K562 treated with DMSO at 1 percent for 4 hours (cell line): ENCODE measurements around the gene PATE4. TPM values are rescaled to one million over a fixed set of nuclear protein-coding genes. Genes with fewer than 3 reads are reported as not detected.

ENCODE experiments used
- total RNA-seq: library from RNA; unstranded; fragments of 300-600 nt; gene quantifications from 2 replicates; pipeline ENCODE4 v1.2.3, GENCODE V29; 2022; ENCODE audit not compliant: insufficient read depth

PATE4 gene, protein sequence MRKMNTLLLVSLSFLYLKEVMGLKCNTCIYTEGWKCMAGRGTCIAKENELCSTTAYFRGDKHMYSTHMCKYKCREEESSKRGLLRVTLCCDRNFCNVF
- total RNA-seq = not detected in 2 replicates

GRCh38 chr11:125833016-125833415 is at the start of gene PATE4:
Gene PATE4, plus strand, starts transcription at chr11:125833316. Its CDS starts 44 bp downstream, at chr11:125833360.

GRCh38 chr11:125787827-125788226 is 45.3 kb upstream of the PATE4 start, which contains the start of gene PATE3:
Gene PATE3, plus strand, starts transcription at chr11:125788127. Its CDS starts 25 bp downstream, at chr11:125788152.

DNA sequence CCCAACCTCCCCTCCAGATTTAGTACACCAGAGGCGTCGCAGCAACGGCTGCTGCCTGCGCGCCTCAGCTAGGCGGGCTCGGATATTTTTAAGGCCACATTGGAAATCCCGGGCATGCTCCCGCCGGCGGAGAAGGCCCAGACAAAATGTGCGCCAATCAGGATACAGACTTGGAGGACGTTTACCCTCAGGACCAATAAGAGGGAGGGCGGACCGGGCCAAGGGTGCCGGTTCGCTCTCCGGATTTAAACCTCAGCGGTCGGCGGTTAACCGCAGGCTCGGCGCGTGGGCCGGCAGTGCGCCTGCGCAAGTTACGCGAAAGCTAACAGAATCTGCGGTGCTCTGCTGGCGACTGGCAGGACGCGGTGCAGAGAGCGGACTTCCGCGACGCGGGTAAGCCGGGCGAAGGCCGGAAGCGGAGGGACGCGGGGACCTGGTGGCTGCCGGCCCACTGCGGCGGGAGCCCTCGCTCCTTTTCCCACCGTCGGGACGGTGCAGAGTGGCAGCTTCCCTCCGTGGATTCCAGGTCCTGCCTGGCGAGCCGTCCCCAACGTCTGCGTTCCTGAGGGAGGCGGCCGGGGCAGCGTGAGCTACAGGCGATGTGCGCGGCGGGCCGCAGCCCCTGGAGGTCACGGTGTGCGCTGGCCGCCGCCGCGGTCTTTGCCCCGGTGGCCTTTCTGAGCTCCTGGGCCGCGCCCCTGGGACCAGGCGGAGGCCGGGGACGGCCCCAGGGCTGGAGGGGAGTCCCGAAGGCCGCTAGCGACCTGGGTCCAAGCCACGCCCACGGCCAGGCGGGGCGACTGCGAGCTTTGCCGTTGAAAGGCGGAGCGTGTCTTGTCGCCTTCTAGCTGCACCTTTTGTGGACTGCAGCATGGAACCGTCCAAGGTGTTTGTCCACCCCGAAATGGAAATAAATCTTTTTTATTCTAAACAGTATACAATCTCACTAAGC is 54.5 kb downstream of the PATE4 start, which contains the start of gene HYLS1:
Gene HYLS1 (plus strand): TSS at position 296 of the 952 bp plus-strand sequence. CDS start 11,701 bp downstream, outside the sequence.

Other genes with a start within 250 kb of the PATE4 start
- 143 and 190 TPM in 2 replicates for gene STT3A, start 240.5 kb upstream of the PATE4 start, total RNA-seq
- 49.6 and 54.5 TPM in 2 replicates for gene CHEK1, start 208.2 kb upstream of the PATE4 start, total RNA-seq
- gene ACRV1, start 152.5 kb upstream of the PATE4 start, total RNA-seq = not detected in 2 replicates
- gene PATE1, start 87.0 kb upstream of the PATE4 start, total RNA-seq = not detected in 2 replicates
- not detected in 2 replicates for gene PATE2, start 54.5 kb upstream of the PATE4 start, total RNA-seq
- not detected in 2 replicates for gene PATE3, start 45.2 kb upstream of the PATE4 start, total RNA-seq
- 3.5 and 7.1 TPM in 2 replicates for gene HYLS1, start 54.4 kb downstream of the PATE4 start, total RNA-seq
- gene PUS3, start 69.9 kb downstream of the PATE4 start, total RNA-seq = 8.0 and 9.5 TPM in 2 replicates
- not detected in 2 replicates for gene DDX25, start 71.2 kb downstream of the PATE4 start, total RNA-seq
- not detected in 2 replicates for gene VSIG10L2, start 112.7 kb downstream of the PATE4 start, total RNA-seq
- gene CDON, start 229.6 kb downstream of the PATE4 start, total RNA-seq = 0.26 and 0.71 TPM in 2 replicates